ENCODE data around the gene MDM1. TPM values are rescaled to one million over a fixed set of nuclear protein-coding genes. Genes with fewer than 3 reads are reported as not detected.

Gene MDM1
- polyA plus RNA-seq, 1 experiment: 8.5 TPM

DNA sequence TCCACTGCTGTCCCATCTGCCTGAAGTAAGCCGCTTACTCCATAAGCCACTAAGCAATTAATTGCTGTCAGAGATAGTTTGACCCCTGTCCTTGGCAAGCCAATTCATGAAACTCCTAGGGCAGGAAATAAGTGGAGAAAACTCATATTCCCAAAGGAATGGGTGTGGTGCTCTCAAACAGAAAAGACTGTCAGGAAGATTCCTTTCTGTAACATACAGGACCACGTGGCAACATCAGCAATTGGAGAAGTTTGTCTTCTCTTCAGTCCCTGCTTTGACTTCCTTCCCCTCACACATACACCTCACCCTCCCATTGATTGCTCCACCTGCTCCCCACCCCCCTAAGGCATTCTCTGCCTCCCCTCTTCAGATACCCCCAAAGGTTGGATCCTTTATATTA lies 36.2 kb upstream of the MDM1 start:
- Histone ChIP-seq H3K4me3 (ENCODE audit: low read depth, low read length) (no peak overlapping the region), H3K27me3 (ENCODE audit: control insufficient read depth, insufficient read depth, low read length) (no peaks in the 10 kb centered on the region), H3K36me3 (ENCODE audit: control insufficient read depth, insufficient read depth, low read length) (no peaks in the 10 kb centered on the region)
- ChIA-PET POLR2A (no interaction called here), CTCF (interaction anchor here (0.8 kb wide), 1 partner anchor 34 kb away, joined by 3 read pairs; no protein-coding TSS in a partner anchor)
- DNase-seq (ENCODE audit: low read depth): no peak
- TF ChIP-seq, protein P1, sequence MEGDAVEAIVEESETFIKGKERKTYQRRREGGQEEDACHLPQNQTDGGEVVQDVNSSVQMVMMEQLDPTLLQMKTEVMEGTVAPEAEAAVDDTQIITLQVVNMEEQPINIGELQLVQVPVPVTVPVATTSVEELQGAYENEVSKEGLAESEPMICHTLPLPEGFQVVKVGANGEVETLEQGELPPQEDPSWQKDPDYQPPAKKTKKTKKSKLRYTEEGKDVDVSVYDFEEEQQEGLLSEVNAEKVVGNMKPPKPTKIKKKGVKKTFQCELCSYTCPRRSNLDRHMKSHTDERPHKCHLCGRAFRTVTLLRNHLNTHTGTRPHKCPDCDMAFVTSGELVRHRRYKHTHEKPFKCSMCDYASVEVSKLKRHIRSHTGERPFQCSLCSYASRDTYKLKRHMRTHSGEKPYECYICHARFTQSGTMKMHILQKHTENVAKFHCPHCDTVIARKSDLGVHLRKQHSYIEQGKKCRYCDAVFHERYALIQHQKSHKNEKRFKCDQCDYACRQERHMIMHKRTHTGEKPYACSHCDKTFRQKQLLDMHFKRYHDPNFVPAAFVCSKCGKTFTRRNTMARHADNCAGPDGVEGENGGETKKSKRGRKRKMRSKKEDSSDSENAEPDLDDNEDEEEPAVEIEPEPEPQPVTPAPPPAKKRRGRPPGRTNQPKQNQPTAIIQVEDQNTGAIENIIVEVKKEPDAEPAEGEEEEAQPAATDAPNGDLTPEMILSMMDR (IDR thresholded peaks at IDR 0.05; ENCODE audit: insufficient read depth, low read depth, low read length): no peak

GRCh38 chr12:68367903-68368302 lies 35.7 kb upstream of the MDM1 start:
- TF ChIP-seq, protein P1 (IDR thresholded peaks at IDR 0.05; ENCODE audit: insufficient read depth, low read depth, low read length): no peak
- DNase-seq (ENCODE audit: low read depth): no peak
- Histone ChIP-seq H3K4me3 (ENCODE audit: low read depth, low read length) (no peak overlapping the region), H3K36me3 (ENCODE audit: control insufficient read depth, insufficient read depth, low read length) (no peaks in the 10 kb centered on the region), H3K27me3 (ENCODE audit: control insufficient read depth, insufficient read depth, low read length) (no peaks in the 10 kb centered on the region)
- POLR2A ChIA-PET: no interaction called here
- CTCF ChIA-PET: no interaction called here

DNA sequence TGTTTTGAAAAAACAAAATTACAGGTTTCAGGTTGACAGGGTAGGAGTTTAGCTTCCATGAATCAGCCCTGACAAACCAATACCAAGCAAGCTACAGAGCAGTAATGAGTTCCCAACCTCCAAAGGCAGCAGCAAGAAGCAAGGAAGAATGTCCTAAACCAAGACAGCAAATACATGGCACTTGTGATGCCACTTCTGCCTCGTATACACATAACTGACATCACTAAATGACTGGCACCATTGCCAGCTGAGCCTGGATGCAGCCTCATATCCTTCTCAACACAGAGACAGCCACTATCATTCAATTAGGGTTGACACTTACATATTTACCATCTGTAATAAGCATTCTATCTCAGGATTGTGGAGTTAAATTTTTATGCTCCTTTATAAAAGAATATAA lies 35.0 kb upstream of the MDM1 start:
- no peaks in the 10 kb centered on the region for H3K27me3 ChIP-seq (ENCODE audit: control insufficient read depth, insufficient read depth, low read length)
- POLR2A ChIA-PET: no interaction called here
- DNase-seq (ENCODE audit: low read depth): no peak
- no peak overlapping the region for H3K4me3 ChIP-seq (ENCODE audit: low read depth, low read length)
- CTCF ChIA-PET: no interaction called here
- H3K36me3 ChIP-seq (ENCODE audit: control insufficient read depth, insufficient read depth, low read length): no peaks in the 10 kb centered on the region
- TF ChIP-seq, protein P1 (IDR thresholded peaks at IDR 0.05; ENCODE audit: insufficient read depth, low read depth, low read length): no peak

- Histone ChIP-seq H3K27me3 (ENCODE audit: control insufficient read depth, insufficient read depth, low read length) (no peaks in the 10 kb centered on the region), H3K4me3 (ENCODE audit: low read depth, low read length) (peak overlapping the region; percentile 24), H3K36me3 (ENCODE audit: control insufficient read depth, insufficient read depth, low read length) (no peaks in the 10 kb centered on the region)
- ChIA-PET CTCF (interaction anchor here (1.7 kb wide), 1 partner anchor 255 kb away, joined by 4 read pairs; no protein-coding TSS in a partner anchor), POLR2A (interaction anchor here (0.6 kb wide), 1 partner anchor 322 kb away, joined by 3 read pairs; the partner anchor contains the start of gene NUP107)
- TF ChIP-seq, protein P1 (IDR thresholded peaks at IDR 0.05; ENCODE audit: insufficient read depth, low read depth, low read length): 0 out of 2 replicates have a peak, but pooled peaks have one; percentile 17
- peak; percentile 97 for DNase-seq (ENCODE audit: low read depth)
Measured at GRCh38 chr12:68364893-68365725, 32.9 kb upstream of the MDM1 start.

- Histone ChIP-seq H3K27me3 (ENCODE audit: control insufficient read depth, insufficient read depth, low read length) (no peaks in the 10 kb centered on the region), H3K4me3 (ENCODE audit: low read depth, low read length) (no peak overlapping the region), H3K36me3 (ENCODE audit: control insufficient read depth, insufficient read depth, low read length) (no peaks in the 10 kb centered on the region)
- CTCF ChIA-PET: interaction anchor here (1.7 kb wide), 1 partner anchor 256 kb away, joined by 4 read pairs; no protein-coding TSS in a partner anchor
- TF ChIP-seq, protein P1 (IDR thresholded peaks at IDR 0.05; ENCODE audit: insufficient read depth, low read depth, low read length): no peak
- no peak for DNase-seq (ENCODE audit: low read depth)
- POLR2A ChIA-PET: no interaction called here
Measured at GRCh38 chr12:68364328-68364727, 32.2 kb upstream of the MDM1 start.
